Keratinocyte (primary cell): Measurements from ENCODE around the gene KNL1. TPM values are rescaled to one million over a fixed set of nuclear protein-coding genes. Genes with fewer than 3 reads are reported as not detected.

Source experiments
- DNase-seq: peaks from one replicate; pipeline ENCODE4 v3.0.0-alpha.2; 2011; ENCODE audit warnings: low read depth, missing footprints, low spot score
- FAIRE-seq: peaks from 2 replicates; lab custom pipeline; 2011; peaks lifted over from hg19 to GRCh38; lab: Jason Lieb, UNC
- H2AFZ ChIP-seq: 2 replicates; pipeline ENCODE4 v1.6.0; 2012; ENCODE audit warnings: low read length, control low read depth, inconsistent platforms; ENCODE audit not compliant: control insufficient read depth
- H3K27ac ChIP-seq: 2 replicates; pipeline ENCODE4 v1.5.1; 2011; ENCODE audit warnings: low read length; ENCODE audit not compliant: control insufficient read depth, insufficient read depth
- H3K27me3 ChIP-seq: 3 replicates; pipeline ENCODE4 v1.6.0; 2011; ENCODE audit warnings: low read length; ENCODE audit not compliant: control insufficient read depth, insufficient read depth; ENCODE audit errors: extremely low read depth
- H3K36me3 ChIP-seq, 2 experiments: 2 replicates in 1 of 2; 3 replicates in 1 of 2; pipeline ENCODE4 v1.5.1; 2011; ENCODE audit warnings: low read length in 2 of 2, mild to moderate bottlenecking in 1 of 2; ENCODE audit not compliant: control insufficient read depth in 2 of 2, insufficient read depth in 2 of 2; ENCODE audit errors: extremely low read depth in 1 of 2
- H3K4me1 ChIP-seq: 3 replicates; pipeline ENCODE4 v1.5.1; 2011; ENCODE audit warnings: low read length; ENCODE audit not compliant: control insufficient read depth, insufficient read depth; ENCODE audit errors: extremely low read depth
- H3K4me2 ChIP-seq: 3 replicates; pipeline ENCODE4 v1.6.0; 2011; ENCODE audit warnings: low read depth, low read length; ENCODE audit not compliant: control insufficient read depth, insufficient read depth; ENCODE audit errors: extremely low read depth
- H3K4me3 ChIP-seq, 3 experiments: fragments of 200-600 bp in 1 of 3; sonication (generic) in 1 of 3; 2 replicates in 2 of 3; 3 replicates in 1 of 3; pipeline ENCODE4 v1.5.1; 2011 to 2016; ENCODE audit warnings: low read length in 3 of 3, mild to moderate bottlenecking in 3 of 3, control low read depth in 2 of 3, inconsistent platforms in 1 of 3, low read depth in 1 of 3, mixed read lengths in 1 of 3, mixed run types in 1 of 3, moderate library complexity in 1 of 3; ENCODE audit not compliant: control insufficient read depth in 2 of 3, insufficient read depth in 2 of 3; ENCODE audit errors: extremely low read depth in 1 of 3
- H3K79me2 ChIP-seq: 2 replicates; pipeline ENCODE4 v1.6.0; 2012; ENCODE audit warnings: low read length; ENCODE audit not compliant: control insufficient read depth, insufficient read depth
- H3K9ac ChIP-seq: 3 replicates; pipeline ENCODE4 v1.6.0; 2011; ENCODE audit warnings: low read length; ENCODE audit not compliant: control insufficient read depth, insufficient read depth; ENCODE audit errors: extremely low read depth
- H3K9me1 ChIP-seq: 3 replicates; pipeline ENCODE4 v1.6.0; 2011; ENCODE audit warnings: low read length; ENCODE audit not compliant: control insufficient read depth, insufficient read depth; ENCODE audit errors: extremely low read depth
- H3K9me3 ChIP-seq: 2 replicates; pipeline ENCODE4 v1.5.1; 2012; ENCODE audit warnings: low read depth, low read length; ENCODE audit not compliant: control insufficient read depth
- H4K20me1 ChIP-seq: 3 replicates; pipeline ENCODE4 v1.6.0; 2011; ENCODE audit warnings: low read length; ENCODE audit not compliant: control insufficient read depth, insufficient read depth; ENCODE audit errors: extremely low read depth
- EZH2 ChIP-seq: IDR thresholded peaks from one replicate; pipeline ENCODE4 v1.6.1; 2012; ENCODE audit warnings: inconsistent platforms, mild to moderate bottlenecking, low read length, moderate library complexity
- dilution Hi-C: fragments of 300-500 bp; cut with MboI; formaldehyde crosslinking; loops from one replicate; pipeline ENCODE4 v1.7.0; 2020; ENCODE audit warnings: low sequenced_read_pairs; ENCODE audit not compliant: extremely low pct_ligation_motif_present
- polyA plus RNA-seq, 5 experiments: library from polyadenylated mRNA; depleted of rRNA in 3 of 5; stranded (reverse) in 3 of 5; stranded (forward) in 1 of 5; unstranded in 1 of 5; fragments of >200 nt; gene quantifications; 1 replicate in 1 of 5; 2 replicates in 3 of 5; 3 replicates in 1 of 5; pipeline versions ENCODE4 v1.2.1 to v1.2.3, GENCODE V29; 2011 to 2012; ENCODE audit warnings: missing spikeins in 2 of 5, low read depth in 1 of 5, low replicate concordance in 1 of 5
- TF ChIP-seq, protein P1 (sequence below), 3 experiments: IDR thresholded peaks in 1 of 3; conservative IDR thresholded peaks in 1 of 3; optimal IDR thresholded peaks in 1 of 3; 2 replicates in 2 of 3; 3 replicates in 1 of 3; pipeline versions ENCODE3 to v1.5.1; 2011; ENCODE audit warnings: low read length in 3 of 3, mild to moderate bottlenecking in 3 of 3, moderate library complexity in 2 of 3, control low read depth in 1 of 3, inconsistent platforms in 1 of 3; ENCODE audit not compliant: insufficient read depth in 2 of 3; ENCODE audit errors: extremely low read depth in 1 of 3

The KNL1 gene
- polyA plus RNA-seq, 1 donor (not counting 4 experiments of a cell fraction or from before 2014, with no cell fraction given) = 6.9 TPM

DNA sequence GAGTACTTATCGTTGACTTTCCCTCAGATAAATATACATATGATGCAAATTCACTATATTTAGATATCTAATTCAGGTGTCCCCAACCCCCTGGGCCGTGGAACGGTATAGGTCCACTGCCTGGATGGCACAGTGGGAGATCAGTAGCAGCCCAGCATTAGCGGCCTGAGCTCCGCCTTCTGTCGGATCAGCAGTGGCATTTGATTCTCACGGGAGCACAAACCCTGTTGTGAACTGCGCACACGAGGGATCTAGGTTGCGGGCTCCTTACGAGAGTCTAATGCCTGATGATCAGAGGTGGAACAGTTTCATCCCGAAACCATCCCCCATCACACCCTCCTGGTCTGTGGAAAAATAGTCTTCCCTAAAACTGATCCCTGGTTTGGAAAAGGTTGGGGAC lies 6.9 kb downstream of the KNL1 start:
- H3K36me3 ChIP-seq = no peaks in the 10 kb centered on the region
- no peaks in the 10 kb centered on the region for H3K27me3 ChIP-seq
- H3K9me3 ChIP-seq = no peaks in the 10 kb centered on the region
- H3K4me2 ChIP-seq = no peak overlapping the region
- no peak overlapping the region for H3K4me3 ChIP-seq
- H3K9me1 ChIP-seq = no peaks in the 10 kb centered on the region
- H4K20me1 ChIP-seq = no peaks in the 10 kb centered on the region
- TF ChIP-seq, protein P1, sequence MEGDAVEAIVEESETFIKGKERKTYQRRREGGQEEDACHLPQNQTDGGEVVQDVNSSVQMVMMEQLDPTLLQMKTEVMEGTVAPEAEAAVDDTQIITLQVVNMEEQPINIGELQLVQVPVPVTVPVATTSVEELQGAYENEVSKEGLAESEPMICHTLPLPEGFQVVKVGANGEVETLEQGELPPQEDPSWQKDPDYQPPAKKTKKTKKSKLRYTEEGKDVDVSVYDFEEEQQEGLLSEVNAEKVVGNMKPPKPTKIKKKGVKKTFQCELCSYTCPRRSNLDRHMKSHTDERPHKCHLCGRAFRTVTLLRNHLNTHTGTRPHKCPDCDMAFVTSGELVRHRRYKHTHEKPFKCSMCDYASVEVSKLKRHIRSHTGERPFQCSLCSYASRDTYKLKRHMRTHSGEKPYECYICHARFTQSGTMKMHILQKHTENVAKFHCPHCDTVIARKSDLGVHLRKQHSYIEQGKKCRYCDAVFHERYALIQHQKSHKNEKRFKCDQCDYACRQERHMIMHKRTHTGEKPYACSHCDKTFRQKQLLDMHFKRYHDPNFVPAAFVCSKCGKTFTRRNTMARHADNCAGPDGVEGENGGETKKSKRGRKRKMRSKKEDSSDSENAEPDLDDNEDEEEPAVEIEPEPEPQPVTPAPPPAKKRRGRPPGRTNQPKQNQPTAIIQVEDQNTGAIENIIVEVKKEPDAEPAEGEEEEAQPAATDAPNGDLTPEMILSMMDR (optimal IDR thresholded peaks at IDR 0.05 in 1 of 3, IDR thresholded peaks at IDR 0.05 in 1 of 3, conservative IDR thresholded peaks at IDR 0.05 in 1 of 3; ENCODE audit: extremely low read depth in 1 of 3, insufficient read depth in 2 of 3, low read length in 3 of 3) = no peak
- no peak for TF ChIP-seq EZH2
- no peak overlapping the region for H2AFZ ChIP-seq
- dilution Hi-C loops = no loop called here
- no peak overlapping the region for H3K27ac ChIP-seq
- H3K9ac ChIP-seq = no peak overlapping the region
- no peak for FAIRE-seq
- H3K79me2 ChIP-seq = peaks cover 60% of the 10 kb centered on the region
- no peak for DNase-seq
- no peaks in the 10 kb centered on the region for H3K4me1 ChIP-seq

DNA sequence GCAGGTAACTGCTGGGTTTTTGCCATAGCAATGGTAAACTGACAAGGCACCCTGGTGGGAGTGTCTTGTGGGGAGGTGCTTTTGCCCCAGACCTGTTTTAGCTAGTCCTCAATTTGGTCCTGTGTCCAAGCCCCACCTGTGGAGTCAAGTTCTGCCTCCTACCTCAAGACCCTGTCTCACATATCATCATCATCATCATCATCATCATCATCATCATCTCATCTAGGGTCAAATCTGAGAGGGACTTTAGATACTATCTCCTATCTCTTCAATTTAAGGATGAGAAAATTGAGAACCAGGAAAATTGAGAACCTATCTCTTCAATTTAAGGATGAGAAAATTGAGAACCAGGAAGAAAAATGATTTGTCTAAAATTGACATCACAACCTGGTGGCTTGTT lies 9.9 kb downstream of the KNL1 start:
- FAIRE-seq = no peak
- dilution Hi-C loops = no loop called here

More for the DNA sequence above, 9.9 kb downstream of the KNL1 start:
- peaks cover 0 to 9% of the 10 kb centered on the region in 2 experiments for H3K36me3 ChIP-seq
- H3K4me2 ChIP-seq = no peak overlapping the region
- TF ChIP-seq, protein P1 (optimal IDR thresholded peaks at IDR 0.05 in 1 of 3, IDR thresholded peaks at IDR 0.05 in 1 of 3, conservative IDR thresholded peaks at IDR 0.05 in 1 of 3; ENCODE audit: extremely low read depth in 1 of 3, insufficient read depth in 2 of 3, low read length in 3 of 3) = no peak
- no peak for TF ChIP-seq EZH2
- peaks cover 32% of the 10 kb centered on the region for H3K79me2 ChIP-seq
- no peak for DNase-seq
- H3K9ac ChIP-seq = no peak overlapping the region
- no peaks in the 10 kb centered on the region for H4K20me1 ChIP-seq
- H3K4me1 ChIP-seq = no peaks in the 10 kb centered on the region
- H3K27me3 ChIP-seq = no peaks in the 10 kb centered on the region
- H2AFZ ChIP-seq = no peak overlapping the region
- no peaks in the 10 kb centered on the region for H3K9me1 ChIP-seq
- H3K27ac ChIP-seq = no peak overlapping the region
- no peak overlapping the region for H3K4me3 ChIP-seq
- H3K9me3 ChIP-seq = no peaks in the 10 kb centered on the region
